HEK293 (cell line): ENCODE results near the gene PHLDB1.

ENCODE experiments used
- CTCF ChIA-PET: fragments of 350-600 bp; formaldehyde crosslinking; extraction: SDS; loops from one replicate; lab custom pipeline; 2021; ENCODE audit warnings: antibody characterized with exemption; lab: Yijun Ruan, JAX
- POLR2A ChIA-PET: fragments of 300-600 bp; formaldehyde crosslinking; extraction: SDS; loops from one replicate; lab custom pipeline; 2020; ENCODE audit warnings: antibody characterized with exemption, inconsistent platforms; lab: Yijun Ruan, JAX
- H3K27ac ChIP-seq: fragments of 200-500 bp; sonication (Bioruptor generic); 2 replicates; pipeline ENCODE4 v1.5.1; 2014; ENCODE audit warnings: low read depth, low read length, control low read depth, inconsistent platforms; ENCODE audit errors: extremely low read depth
- H3K36me3 ChIP-seq, 2 experiments: fragments of 200-500 bp in 1 of 2; sonication (Bioruptor generic) in 1 of 2; 1 replicate in 1 of 2; 2 replicates in 1 of 2; pipeline ENCODE4 v1.5.1; 2014 to 2017; ENCODE audit warnings: inconsistent platforms in 2 of 2, low read length in 2 of 2; ENCODE audit not compliant: control insufficient read depth in 2 of 2, insufficient read depth in 1 of 2
- H3K4me1 ChIP-seq: fragments of 200-500 bp; sonication (Bioruptor generic); 2 replicates; pipeline ENCODE4 v1.5.1; 2014; ENCODE audit warnings: mild to moderate bottlenecking, low read length, inconsistent platforms; ENCODE audit not compliant: control insufficient read depth, insufficient read depth
- H3K4me3 ChIP-seq: 2 replicates; pipeline ENCODE4 v1.5.1; 2011; ENCODE audit warnings: low read depth, mild to moderate bottlenecking, control low read depth, low read length, moderate library complexity
- H3K9me3 ChIP-seq: fragments of 200-500 bp; sonication (Bioruptor generic); 2 replicates; pipeline ENCODE4 v1.5.1; 2014; ENCODE audit warnings: low read depth, low read length, inconsistent platforms; ENCODE audit not compliant: control insufficient read depth, insufficient read depth
- GLIS2 ChIP-seq: fragments of 450-650 bp; formaldehyde crosslinking; IDR thresholded peaks from 2 replicates; pipeline ENCODE4 v1.5.1; 2016; ENCODE audit warnings: missing biosample characterization, missing genetic modification characterization
- MEIS1 ChIP-seq: sonication (generic); formaldehyde crosslinking; IDR thresholded peaks from 2 replicates; pipeline ENCODE4 v1.8.1; 2022; ENCODE audit warnings: missing genetic modification reagents, mild to moderate bottlenecking, borderline replicate concordance
- SCRT1 ChIP-seq: fragments of 450-650 bp; formaldehyde crosslinking; IDR thresholded peaks from 2 replicates; pipeline ENCODE4 v1.5.1; 2016; ENCODE audit warnings: missing biosample characterization, missing genetic modification characterization, borderline replicate concordance
- SP2 ChIP-seq: fragments of 450-650 bp; formaldehyde crosslinking; IDR thresholded peaks from 2 replicates; pipeline ENCODE4 v1.5.1; 2016; ENCODE audit warnings: missing biosample characterization, missing genetic modification characterization
- SP3 ChIP-seq: fragments of 450-650 bp; formaldehyde crosslinking; IDR thresholded peaks from 2 replicates; pipeline ENCODE4 v1.5.1; 2016; ENCODE audit warnings: missing biosample characterization, missing genetic modification characterization
- TRIM28 ChIP-seq: IDR thresholded peaks from 2 replicates; pipeline ENCODE4 v1.6.1; 2011; ENCODE audit warnings: low read length, control low read depth, borderline replicate concordance
- ZEB2 ChIP-seq: fragments of 450-650 bp; formaldehyde crosslinking; IDR thresholded peaks from 2 replicates; pipeline ENCODE4 v1.5.1; 2016; ENCODE audit warnings: missing biosample characterization, missing genetic modification characterization
- ZNF2 ChIP-seq: fragments of 450-650 bp; formaldehyde crosslinking; IDR thresholded peaks from 2 replicates; pipeline ENCODE4 v1.5.1; 2016; ENCODE audit warnings: missing biosample characterization, missing genetic modification characterization
- ZNF629 ChIP-seq: fragments of 450-650 bp; formaldehyde crosslinking; IDR thresholded peaks from 2 replicates; pipeline ENCODE4 v1.5.1; 2017; ENCODE audit warnings: missing biosample characterization, missing genetic modification characterization
- ZNF707 ChIP-seq: fragments of 450-650 bp; formaldehyde crosslinking; IDR thresholded peaks from 2 replicates; pipeline ENCODE4 v1.5.1; 2016; ENCODE audit warnings: missing biosample characterization, missing genetic modification characterization
- ZNF843 ChIP-seq: fragments of 450-650 bp; formaldehyde crosslinking; IDR thresholded peaks from 2 replicates; pipeline ENCODE4 v1.5.1; 2016; ENCODE audit warnings: missing biosample characterization, missing genetic modification characterization
- ZSCAN23 ChIP-seq: fragments of 450-650 bp; formaldehyde crosslinking; IDR thresholded peaks from 2 replicates; pipeline ENCODE4 v1.5.1; 2016; ENCODE audit warnings: missing biosample characterization, missing genetic modification characterization
- TF ChIP-seq, protein P1 (sequence below): fragments of 450-650 bp; formaldehyde crosslinking; IDR thresholded peaks from 2 replicates; pipeline ENCODE4 v1.5.1; 2016; ENCODE audit warnings: missing biosample characterization, missing genetic modification characterization
- TF ChIP-seq, protein P2 (sequence below): fragments of 450-650 bp; formaldehyde crosslinking; IDR thresholded peaks from 2 replicates; pipeline ENCODE4 v1.5.1; 2017; ENCODE audit warnings: missing biosample characterization, missing genetic modification characterization
- TF ChIP-seq, protein P3 (sequence below): fragments of 450-650 bp; formaldehyde crosslinking; IDR thresholded peaks from 2 replicates; pipeline ENCODE4 v1.5.1; 2016; ENCODE audit warnings: missing biosample characterization, missing genetic modification characterization

The PHLDB1 gene

DNA sequence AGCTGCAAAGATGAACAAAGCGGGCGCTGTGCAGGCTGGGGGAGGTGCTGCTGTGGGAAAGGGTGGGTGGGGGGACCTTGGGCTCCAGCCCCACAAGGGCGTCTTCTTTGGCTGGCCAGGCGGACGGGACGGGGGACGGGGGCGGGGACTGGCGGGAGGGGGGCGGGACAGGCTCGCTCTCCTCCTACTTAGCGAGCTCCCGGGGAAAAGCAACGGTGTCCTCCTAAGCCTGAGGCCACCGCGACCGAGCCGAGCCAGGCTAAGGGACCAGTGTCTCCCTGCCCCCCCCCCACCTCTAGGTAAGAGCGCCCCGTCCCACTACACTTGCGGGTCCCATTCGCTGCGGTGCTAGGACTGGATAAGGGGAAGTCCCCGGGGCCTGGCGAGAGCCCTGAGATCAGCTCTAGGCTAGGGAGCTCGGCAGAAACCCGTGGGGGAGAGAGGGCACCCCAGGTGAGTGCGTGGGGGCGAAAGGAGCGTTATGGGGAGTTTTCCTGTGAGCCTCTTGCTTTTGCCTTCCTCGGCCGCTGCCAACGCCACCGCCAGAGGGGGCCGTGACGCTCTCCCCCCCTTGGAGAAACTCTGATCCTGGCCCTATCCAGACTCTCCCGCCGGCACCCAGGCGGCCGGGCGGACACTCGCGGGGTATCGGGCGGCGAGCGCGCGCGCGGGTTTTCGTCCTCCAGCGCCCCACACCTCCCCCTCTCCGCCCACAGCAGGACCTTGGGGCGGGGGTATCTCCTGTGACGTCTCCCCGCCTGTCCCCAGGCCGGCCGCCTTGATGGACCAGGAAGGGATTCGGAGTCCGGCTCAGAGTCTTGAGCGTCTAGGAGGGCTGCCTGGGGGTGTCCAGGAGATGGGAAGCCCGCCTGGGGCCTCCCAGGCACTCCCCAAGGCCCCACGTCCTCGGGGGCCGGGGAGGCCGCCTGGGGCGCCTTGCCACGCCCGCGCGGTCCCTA, at the start of gene PHLDB1 (continued):
- TF ChIP-seq, protein P1, sequence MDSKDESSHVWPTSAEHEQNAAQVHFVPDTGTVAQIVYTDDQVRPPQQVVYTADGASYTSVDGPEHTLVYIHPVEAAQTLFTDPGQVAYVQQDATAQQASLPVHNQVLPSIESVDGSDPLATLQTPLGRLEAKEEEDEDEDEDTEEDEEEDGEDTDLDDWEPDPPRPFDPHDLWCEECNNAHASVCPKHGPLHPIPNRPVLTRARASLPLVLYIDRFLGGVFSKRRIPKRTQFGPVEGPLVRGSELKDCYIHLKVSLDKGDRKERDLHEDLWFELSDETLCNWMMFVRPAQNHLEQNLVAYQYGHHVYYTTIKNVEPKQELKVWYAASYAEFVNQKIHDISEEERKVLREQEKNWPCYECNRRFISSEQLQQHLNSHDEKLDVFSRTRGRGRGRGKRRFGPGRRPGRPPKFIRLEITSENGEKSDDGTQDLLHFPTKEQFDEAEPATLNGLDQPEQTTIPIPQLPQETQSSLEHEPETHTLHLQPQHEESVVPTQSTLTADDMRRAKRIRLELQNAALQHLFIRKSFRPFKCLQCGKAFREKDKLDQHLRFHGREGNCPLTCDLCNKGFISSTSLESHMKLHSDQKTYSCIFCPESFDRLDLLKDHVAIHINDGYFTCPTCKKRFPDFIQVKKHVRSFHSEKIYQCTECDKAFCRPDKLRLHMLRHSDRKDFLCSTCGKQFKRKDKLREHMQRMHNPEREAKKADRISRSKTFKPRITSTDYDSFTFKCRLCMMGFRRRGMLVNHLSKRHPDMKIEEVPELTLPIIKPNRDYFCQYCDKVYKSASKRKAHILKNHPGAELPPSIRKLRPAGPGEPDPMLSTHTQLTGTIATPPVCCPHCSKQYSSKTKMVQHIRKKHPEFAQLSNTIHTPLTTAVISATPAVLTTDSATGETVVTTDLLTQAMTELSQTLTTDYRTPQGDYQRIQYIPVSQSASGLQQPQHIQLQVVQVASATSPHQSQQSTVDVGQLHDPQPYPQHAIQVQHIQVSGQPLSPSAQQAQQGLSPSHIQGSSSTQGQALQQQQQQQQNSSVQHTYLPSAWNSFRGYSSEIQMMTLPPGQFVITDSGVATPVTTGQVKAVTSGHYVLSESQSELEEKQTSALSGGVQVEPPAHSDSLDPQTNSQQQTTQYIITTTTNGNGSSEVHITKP (tag by site-specific recombination) = peak; percentile 86
- TF ChIP-seq, protein P2, sequence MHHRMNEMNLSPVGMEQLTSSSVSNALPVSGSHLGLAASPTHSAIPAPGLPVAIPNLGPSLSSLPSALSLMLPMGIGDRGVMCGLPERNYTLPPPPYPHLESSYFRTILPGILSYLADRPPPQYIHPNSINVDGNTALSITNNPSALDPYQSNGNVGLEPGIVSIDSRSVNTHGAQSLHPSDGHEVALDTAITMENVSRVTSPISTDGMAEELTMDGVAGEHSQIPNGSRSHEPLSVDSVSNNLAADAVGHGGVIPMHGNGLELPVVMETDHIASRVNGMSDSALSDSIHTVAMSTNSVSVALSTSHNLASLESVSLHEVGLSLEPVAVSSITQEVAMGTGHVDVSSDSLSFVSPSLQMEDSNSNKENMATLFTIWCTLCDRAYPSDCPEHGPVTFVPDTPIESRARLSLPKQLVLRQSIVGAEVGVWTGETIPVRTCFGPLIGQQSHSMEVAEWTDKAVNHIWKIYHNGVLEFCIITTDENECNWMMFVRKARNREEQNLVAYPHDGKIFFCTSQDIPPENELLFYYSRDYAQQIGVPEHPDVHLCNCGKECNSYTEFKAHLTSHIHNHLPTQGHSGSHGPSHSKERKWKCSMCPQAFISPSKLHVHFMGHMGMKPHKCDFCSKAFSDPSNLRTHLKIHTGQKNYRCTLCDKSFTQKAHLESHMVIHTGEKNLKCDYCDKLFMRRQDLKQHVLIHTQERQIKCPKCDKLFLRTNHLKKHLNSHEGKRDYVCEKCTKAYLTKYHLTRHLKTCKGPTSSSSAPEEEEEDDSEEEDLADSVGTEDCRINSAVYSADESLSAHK (tag by site-specific recombination) = 0 out of 2 replicates have a peak, but pooled peaks have one; percentile 28
- TF ChIP-seq, protein P3, sequence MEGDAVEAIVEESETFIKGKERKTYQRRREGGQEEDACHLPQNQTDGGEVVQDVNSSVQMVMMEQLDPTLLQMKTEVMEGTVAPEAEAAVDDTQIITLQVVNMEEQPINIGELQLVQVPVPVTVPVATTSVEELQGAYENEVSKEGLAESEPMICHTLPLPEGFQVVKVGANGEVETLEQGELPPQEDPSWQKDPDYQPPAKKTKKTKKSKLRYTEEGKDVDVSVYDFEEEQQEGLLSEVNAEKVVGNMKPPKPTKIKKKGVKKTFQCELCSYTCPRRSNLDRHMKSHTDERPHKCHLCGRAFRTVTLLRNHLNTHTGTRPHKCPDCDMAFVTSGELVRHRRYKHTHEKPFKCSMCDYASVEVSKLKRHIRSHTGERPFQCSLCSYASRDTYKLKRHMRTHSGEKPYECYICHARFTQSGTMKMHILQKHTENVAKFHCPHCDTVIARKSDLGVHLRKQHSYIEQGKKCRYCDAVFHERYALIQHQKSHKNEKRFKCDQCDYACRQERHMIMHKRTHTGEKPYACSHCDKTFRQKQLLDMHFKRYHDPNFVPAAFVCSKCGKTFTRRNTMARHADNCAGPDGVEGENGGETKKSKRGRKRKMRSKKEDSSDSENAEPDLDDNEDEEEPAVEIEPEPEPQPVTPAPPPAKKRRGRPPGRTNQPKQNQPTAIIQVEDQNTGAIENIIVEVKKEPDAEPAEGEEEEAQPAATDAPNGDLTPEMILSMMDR (tag by site-specific recombination) = peak; percentile 79
- TF ChIP-seq SP3 (peak; percentile 55), ZNF707 (tag by site-specific recombination) (no peak), GLIS2 (tag by site-specific recombination) (peak; percentile 85), ZNF629 (tag by site-specific recombination) (peak; percentile 49), SP2 (tag by site-specific recombination) (0 out of 2 replicates have a peak, but pooled peaks have one; percentile 7), ZNF843 (tag by site-specific recombination) (no peak), ZEB2 (tag by site-specific recombination) (peak; percentile 23; the same call in 1 of the 2 replicates)

DNA sequence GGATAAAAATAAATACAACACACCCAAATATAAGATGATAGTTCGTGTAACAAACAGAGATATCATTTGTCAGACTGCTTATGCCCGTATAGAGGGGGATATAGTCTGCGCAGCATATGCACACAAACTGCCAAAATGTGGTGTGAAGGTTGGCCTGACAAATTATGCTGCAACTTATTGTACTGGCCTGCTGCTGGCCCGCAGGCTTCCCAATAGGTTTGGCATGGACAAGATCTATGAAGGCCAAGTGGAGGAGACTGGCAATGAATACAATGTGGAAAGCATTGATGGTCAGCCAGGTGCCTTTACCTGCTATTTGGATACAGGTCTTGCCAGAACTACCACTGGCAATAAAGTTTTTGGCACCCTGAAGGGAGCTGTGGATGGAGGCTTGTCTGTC, 46.6 kb upstream of the PHLDB1 start:
- TF ChIP-seq ZNF2 (tag by site-specific recombination) (no peak), SCRT1 (tag by site-specific recombination) (no peak), TRIM28 (no peak), MEIS1 (CRISPR knock-in tag) (no peak), ZSCAN23 (tag by site-specific recombination) (no peak)
- H3K4me1 ChIP-seq = no peaks in the 10 kb centered on the region
- POLR2A ChIA-PET = no interaction called here
- no peak overlapping the region for H3K4me3 ChIP-seq
- H3K36me3 ChIP-seq = peaks cover 3 to 53% of the 10 kb centered on the region in 2 experiments; a peak in 2 of 3 replicates
- no peaks in the 10 kb centered on the region for H3K9me3 ChIP-seq
- CTCF ChIA-PET = no interaction called here
- H3K27ac ChIP-seq = no peak overlapping the region
